Cardiac muscle cell (in vitro differentiated cells and primary cell): Measurements from ENCODE around the gene HIVEP3. TPM values are rescaled to one million over a fixed set of nuclear protein-coding genes. Genes with fewer than 3 reads are reported as not detected.

Experiments
- DNase-seq, 2 donors: peaks; one replicate each; pipeline versions ENCODE4 v3.0.0 to v3.0.0-alpha.2; 2010 to 2017; ENCODE audit warnings: low read depth in 1 of 2, low spot score in 1 of 2
- H3K27ac ChIP-seq: fragments of 200-600 bp; sonication (generic); 2 replicates; pipeline ENCODE4 v1.5.1; 2016
- H3K27me3 ChIP-seq: fragments of 200-600 bp; sonication (generic); 2 replicates; pipeline ENCODE4 v1.6.0; 2016; ENCODE audit warnings: control low read depth
- H3K36me3 ChIP-seq: fragments of 200-600 bp; sonication (generic); 2 replicates; pipeline ENCODE4 v1.5.1; 2016; ENCODE audit warnings: control low read depth
- H3K4me1 ChIP-seq: fragments of 200-600 bp; sonication (generic); 2 replicates; pipeline ENCODE4 v1.8.1; 2017; ENCODE audit warnings: low read depth, mild to moderate bottlenecking, mixed run types
- H3K4me3 ChIP-seq: fragments of 200-600 bp; sonication (generic); 2 replicates; pipeline ENCODE4 v1.5.1; 2016; ENCODE audit warnings: mild to moderate bottlenecking
- H3K9me3 ChIP-seq: fragments of 200-600 bp; sonication (generic); 2 replicates; pipeline ENCODE4 v1.5.1; 2017; ENCODE audit warnings: low read depth, mild to moderate bottlenecking, control low read depth
- polyA plus RNA-seq: library from polyadenylated mRNA; unstranded; fragments of >200 nt; fragmentation: Nextera tagmentation; extraction: Ambion mirVana; gene quantifications from 2 replicates; pipeline ENCODE4 v1.2.1, GENCODE V29; 2016
- total RNA-seq: library from RNA; depleted of rRNA; stranded (reverse); fragments of >200 nt; gene quantifications from 2 replicates; pipeline ENCODE4 v1.2.3, GENCODE V29; 2016
- TF ChIP-seq, protein P1 (sequence below): IDR thresholded peaks from 2 replicates; pipeline ENCODE4 v1.5.1; 2012; ENCODE audit warnings: low read depth, mild to moderate bottlenecking, low read length

Gene HIVEP3
- total and polyA plus RNA-seq, 2 experiments from 2014 or later = 0.42 to 0.62 TPM

DNA sequence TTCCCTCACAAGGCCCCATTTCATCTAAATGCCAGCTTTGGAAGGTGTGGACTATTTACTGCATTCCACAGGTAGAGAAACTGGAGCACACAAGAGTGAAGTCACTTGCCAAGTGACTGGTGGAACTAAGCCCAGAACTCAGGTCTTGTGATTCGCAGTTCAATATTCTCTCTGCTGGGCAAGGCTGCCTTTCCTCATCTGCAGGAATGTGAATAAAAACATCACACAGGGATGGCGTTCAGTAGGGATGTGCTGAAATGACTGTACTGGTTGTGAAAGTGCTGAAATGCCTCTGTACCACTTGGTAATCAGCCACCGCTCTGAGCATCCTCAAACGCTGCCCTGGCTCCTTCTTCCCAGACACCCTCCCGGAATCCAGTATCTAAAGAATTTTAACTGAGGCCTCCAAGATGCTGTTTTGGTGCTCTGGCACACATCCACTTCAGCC lies 145.6 kb downstream of the HIVEP3 start:
- Histone ChIP-seq H3K27ac (no peak overlapping the region), H3K4me3 (no peak overlapping the region), H3K9me3 (no peaks in the 10 kb centered on the region), H3K36me3 (no peaks in the 10 kb centered on the region), H3K27me3 (no peaks in the 10 kb centered on the region), H3K4me1 (no peaks in the 10 kb centered on the region)
- DNase-seq = peak in 1 of 2 donors; percentile 89
- TF ChIP-seq, protein P1, sequence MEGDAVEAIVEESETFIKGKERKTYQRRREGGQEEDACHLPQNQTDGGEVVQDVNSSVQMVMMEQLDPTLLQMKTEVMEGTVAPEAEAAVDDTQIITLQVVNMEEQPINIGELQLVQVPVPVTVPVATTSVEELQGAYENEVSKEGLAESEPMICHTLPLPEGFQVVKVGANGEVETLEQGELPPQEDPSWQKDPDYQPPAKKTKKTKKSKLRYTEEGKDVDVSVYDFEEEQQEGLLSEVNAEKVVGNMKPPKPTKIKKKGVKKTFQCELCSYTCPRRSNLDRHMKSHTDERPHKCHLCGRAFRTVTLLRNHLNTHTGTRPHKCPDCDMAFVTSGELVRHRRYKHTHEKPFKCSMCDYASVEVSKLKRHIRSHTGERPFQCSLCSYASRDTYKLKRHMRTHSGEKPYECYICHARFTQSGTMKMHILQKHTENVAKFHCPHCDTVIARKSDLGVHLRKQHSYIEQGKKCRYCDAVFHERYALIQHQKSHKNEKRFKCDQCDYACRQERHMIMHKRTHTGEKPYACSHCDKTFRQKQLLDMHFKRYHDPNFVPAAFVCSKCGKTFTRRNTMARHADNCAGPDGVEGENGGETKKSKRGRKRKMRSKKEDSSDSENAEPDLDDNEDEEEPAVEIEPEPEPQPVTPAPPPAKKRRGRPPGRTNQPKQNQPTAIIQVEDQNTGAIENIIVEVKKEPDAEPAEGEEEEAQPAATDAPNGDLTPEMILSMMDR = no peak

DNA sequence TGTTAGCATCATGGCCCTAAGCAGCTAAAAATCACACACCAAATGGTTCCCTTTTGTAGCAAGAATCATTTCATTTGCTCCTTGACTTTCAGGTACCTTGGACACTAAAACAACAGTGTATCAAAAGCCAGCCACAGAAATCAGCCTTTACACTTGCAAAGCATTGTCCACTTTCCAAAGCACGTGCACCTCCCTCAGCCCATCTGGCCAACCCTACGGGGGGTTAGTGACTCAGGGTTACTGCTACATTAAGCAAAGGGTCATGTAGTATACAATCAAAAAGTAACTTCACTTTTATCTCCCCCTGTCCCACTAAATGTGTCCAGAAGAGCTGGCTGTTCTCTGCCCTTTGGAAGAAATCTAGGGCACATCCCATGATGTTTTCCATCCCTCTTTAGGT lies 149.7 kb downstream of the HIVEP3 start:
- TF ChIP-seq, protein P1 = no peak
- Histone ChIP-seq H3K4me1 (peaks cover 7% of the 10 kb centered on the region), H3K27ac (no peak overlapping the region), H3K9me3 (no peaks in the 10 kb centered on the region), H3K4me3 (no peak overlapping the region), H3K27me3 (no peaks in the 10 kb centered on the region), H3K36me3 (no peaks in the 10 kb centered on the region)
- no peak for DNase-seq

DNA sequence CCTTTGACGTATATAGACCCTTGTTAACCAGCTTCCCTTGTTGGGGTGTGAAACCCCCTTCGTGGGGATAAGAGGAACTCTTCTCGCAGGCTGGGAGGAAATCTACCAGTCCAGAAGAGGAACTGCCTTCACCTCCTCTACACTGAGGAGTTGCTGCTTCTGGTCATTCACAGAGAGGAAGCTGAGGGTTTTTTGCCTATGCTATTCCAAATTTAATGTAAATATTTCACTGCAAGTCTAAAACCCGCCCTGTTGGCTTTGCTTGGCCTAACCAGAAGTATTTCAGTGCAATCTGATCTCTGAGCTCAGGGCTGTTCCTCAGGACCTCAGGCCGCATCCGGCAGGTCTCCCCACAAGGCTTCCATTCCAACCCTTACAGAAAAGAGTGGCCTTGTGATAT lies 150.1 kb downstream of the HIVEP3 start:
- peaks cover 7% of the 10 kb centered on the region for H3K4me1 ChIP-seq

DNA sequence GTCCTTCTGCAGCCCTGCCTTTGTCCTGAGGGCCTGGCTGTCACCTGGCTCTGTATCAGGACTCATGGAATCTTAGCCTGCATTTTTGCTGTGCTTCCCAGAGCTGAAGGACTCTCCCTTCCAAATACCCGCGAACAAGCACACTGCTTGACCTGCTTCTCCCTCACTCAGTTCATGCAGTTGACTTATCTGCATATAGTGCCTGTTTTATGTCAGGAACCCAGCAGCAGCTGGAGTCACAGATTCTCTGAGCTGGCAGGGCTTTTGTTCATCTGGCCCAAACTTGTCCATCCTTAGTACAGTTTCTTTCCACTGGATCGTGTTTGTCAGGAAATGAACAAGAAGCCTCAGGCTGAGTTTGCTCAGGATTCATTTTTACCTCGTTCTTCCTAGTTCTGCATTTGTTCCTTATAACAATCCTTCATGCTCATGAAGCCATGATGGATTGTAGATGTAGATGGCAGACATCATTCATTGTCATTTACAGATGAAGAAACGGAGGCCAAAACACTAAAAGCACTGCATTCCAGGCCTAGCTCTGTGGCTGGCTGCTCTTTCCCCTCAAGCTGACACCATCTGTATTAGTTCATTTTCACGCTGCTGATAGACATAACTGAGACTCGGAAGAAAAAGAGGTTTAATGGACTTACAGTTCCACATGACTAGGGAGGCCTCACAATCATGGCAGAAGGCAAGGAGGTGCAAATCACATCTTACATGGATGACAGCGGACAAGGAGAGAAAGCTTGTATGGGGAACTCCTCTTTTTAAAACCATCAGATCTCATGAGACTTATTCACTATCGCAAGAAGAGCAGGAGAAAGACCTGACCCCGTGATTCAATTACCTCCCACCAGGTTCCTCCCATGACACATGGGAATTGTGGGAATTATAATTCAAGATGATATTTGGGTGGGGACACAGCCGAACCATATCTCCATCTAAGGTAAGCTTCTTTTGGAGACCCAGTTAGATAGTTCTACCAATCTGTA lies 150.9 kb downstream of the HIVEP3 start:
- H3K27me3 ChIP-seq = no peaks in the 10 kb centered on the region
- H3K27ac ChIP-seq = peak overlapping the region; percentile 42
- DNase-seq = peak; percentile 50 to 63
- H3K4me3 ChIP-seq = no peak overlapping the region
- TF ChIP-seq, protein P1 = no peak
- no peaks in the 10 kb centered on the region for H3K36me3 ChIP-seq
- peaks cover 7% of the 10 kb centered on the region for H3K4me1 ChIP-seq
- no peaks in the 10 kb centered on the region for H3K9me3 ChIP-seq

More for the DNA sequence above, 150.1 kb downstream of the HIVEP3 start:
- H3K36me3 ChIP-seq = no peaks in the 10 kb centered on the region
- no peaks in the 10 kb centered on the region for H3K9me3 ChIP-seq
- DNase-seq = no peak
- TF ChIP-seq, protein P1 = no peak
- no peaks in the 10 kb centered on the region for H3K27me3 ChIP-seq
- no peak overlapping the region for H3K4me3 ChIP-seq
- H3K27ac ChIP-seq = no peak overlapping the region

DNA sequence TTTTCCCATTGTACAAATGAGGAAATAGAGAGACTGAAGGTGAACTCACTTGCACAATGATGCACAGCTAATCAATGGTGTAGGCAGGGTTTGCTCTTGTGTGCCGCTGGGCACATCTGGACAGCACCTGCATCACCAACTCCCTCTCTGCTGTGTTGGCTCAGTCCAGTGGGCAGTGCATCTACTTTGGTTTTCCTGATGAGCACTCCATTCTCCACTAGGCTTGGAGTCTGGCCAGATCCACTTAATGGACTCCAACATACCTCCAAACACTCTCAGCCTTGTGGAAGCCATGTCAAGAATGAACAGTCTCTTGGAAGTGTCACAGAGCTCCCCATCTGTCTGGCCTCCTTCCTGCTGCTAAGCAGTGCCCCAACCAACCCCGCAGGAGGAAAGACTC lies 152.2 kb downstream of the HIVEP3 start:
- H3K27me3 ChIP-seq = no peaks in the 10 kb centered on the region
- TF ChIP-seq, protein P1 = no peak
- no peak overlapping the region for H3K4me3 ChIP-seq
- peaks cover 7% of the 10 kb centered on the region for H3K4me1 ChIP-seq
- H3K27ac ChIP-seq = no peak overlapping the region
- peak in 1 of 2 donors; percentile 27 for DNase-seq
- no peaks in the 10 kb centered on the region for H3K9me3 ChIP-seq
- H3K36me3 ChIP-seq = no peaks in the 10 kb centered on the region
